Osteoblast (primary cell): Measurements from ENCODE around the gene LTBP1. TPM values are rescaled to one million over a fixed set of nuclear protein-coding genes. Genes with fewer than 3 reads are reported as not detected.

ENCODE experiments used
- DNase-seq: peaks from one replicate; pipeline ENCODE4 v3.0.0; 2011; ENCODE audit warnings: low spot score, mixed read lengths; ENCODE audit not compliant: insufficient read length; ENCODE audit errors: missing footprints
- H2AFZ ChIP-seq: 2 replicates; pipeline ENCODE4 v1.6.0; 2011; ENCODE audit warnings: mild to moderate bottlenecking, low read length
- H3K27ac ChIP-seq: 2 replicates; pipeline ENCODE4 v1.5.1; 2011; ENCODE audit warnings: mild to moderate bottlenecking, low read depth, low read length, moderate library complexity
- H3K27me3 ChIP-seq: 2 replicates; pipeline ENCODE4 v1.6.0; 2012; ENCODE audit warnings: mild to moderate bottlenecking, control low read depth, inconsistent platforms, low read length, moderate library complexity; ENCODE audit not compliant: insufficient read depth
- H3K36me3 ChIP-seq: 2 replicates; pipeline ENCODE4 v1.5.1; 2011; ENCODE audit warnings: mild to moderate bottlenecking, low read length, control low read depth, moderate library complexity; ENCODE audit not compliant: insufficient read depth
- H3K4me1 ChIP-seq: 2 replicates; pipeline ENCODE4 v1.5.1; 2011; ENCODE audit warnings: mild to moderate bottlenecking, low read length, control low read depth, moderate library complexity; ENCODE audit not compliant: insufficient read depth
- H3K4me2 ChIP-seq: 2 replicates; pipeline ENCODE4 v1.6.0; 2011; ENCODE audit warnings: mild to moderate bottlenecking, low read length; ENCODE audit not compliant: insufficient read depth
- H3K4me3 ChIP-seq: fragments of 200-600 bp; sonication (generic); 3 replicates; pipeline ENCODE4 v1.5.1; 2012; ENCODE audit warnings: mild to moderate bottlenecking, low read length, inconsistent platforms; ENCODE audit not compliant: insufficient read depth
- H3K79me2 ChIP-seq: 2 replicates; pipeline ENCODE4 v1.6.0; 2012; ENCODE audit warnings: mild to moderate bottlenecking, low read length, control low read depth, inconsistent platforms; ENCODE audit not compliant: insufficient read depth
- H3K9me3 ChIP-seq: 2 replicates; pipeline ENCODE4 v1.5.1; 2011; ENCODE audit warnings: low read depth, low read length, control low read depth
- H4K20me1 ChIP-seq: 2 replicates; pipeline ENCODE4 v1.6.0; 2012; ENCODE audit warnings: mild to moderate bottlenecking, low read length, control low read depth; ENCODE audit not compliant: insufficient read depth
- total RNA-seq: library from RNA; depleted of rRNA; stranded (reverse); fragments of >200 nt; gene quantifications from 2 replicates; pipeline ENCODE4 v1.2.3, GENCODE V29; 2012
- TF ChIP-seq, protein P1 (sequence below): IDR thresholded peaks from 2 replicates; pipeline ENCODE4 v1.5.1; 2011; ENCODE audit warnings: mild to moderate bottlenecking, low read depth, low read length, moderate library complexity; ENCODE audit errors: extremely low read depth

The LTBP1 gene
- total RNA-seq, 1 donor: 224 TPM

- DNase-seq: no peak
- Histone ChIP-seq H3K36me3 (peaks cover 56% of the 10 kb centered on the region), H3K79me2 (peaks cover 90% of the 10 kb centered on the region), H4K20me1 (peaks cover 4% of the 10 kb centered on the region), H3K9me3 (no peaks in the 10 kb centered on the region), H2AFZ (no peak overlapping the region), H3K27ac (peak overlapping the region; percentile 90), H3K27me3 (no peaks in the 10 kb centered on the region), H3K4me3 (no peak overlapping the region), H3K4me1 (peaks cover 25% of the 10 kb centered on the region), H3K4me2 (no peak overlapping the region)
- TF ChIP-seq, protein P1, sequence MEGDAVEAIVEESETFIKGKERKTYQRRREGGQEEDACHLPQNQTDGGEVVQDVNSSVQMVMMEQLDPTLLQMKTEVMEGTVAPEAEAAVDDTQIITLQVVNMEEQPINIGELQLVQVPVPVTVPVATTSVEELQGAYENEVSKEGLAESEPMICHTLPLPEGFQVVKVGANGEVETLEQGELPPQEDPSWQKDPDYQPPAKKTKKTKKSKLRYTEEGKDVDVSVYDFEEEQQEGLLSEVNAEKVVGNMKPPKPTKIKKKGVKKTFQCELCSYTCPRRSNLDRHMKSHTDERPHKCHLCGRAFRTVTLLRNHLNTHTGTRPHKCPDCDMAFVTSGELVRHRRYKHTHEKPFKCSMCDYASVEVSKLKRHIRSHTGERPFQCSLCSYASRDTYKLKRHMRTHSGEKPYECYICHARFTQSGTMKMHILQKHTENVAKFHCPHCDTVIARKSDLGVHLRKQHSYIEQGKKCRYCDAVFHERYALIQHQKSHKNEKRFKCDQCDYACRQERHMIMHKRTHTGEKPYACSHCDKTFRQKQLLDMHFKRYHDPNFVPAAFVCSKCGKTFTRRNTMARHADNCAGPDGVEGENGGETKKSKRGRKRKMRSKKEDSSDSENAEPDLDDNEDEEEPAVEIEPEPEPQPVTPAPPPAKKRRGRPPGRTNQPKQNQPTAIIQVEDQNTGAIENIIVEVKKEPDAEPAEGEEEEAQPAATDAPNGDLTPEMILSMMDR: no peak
Observed at GRCh38 chr2:33144243-33144642, 197.5 kb downstream of the LTBP1 start.

DNA sequence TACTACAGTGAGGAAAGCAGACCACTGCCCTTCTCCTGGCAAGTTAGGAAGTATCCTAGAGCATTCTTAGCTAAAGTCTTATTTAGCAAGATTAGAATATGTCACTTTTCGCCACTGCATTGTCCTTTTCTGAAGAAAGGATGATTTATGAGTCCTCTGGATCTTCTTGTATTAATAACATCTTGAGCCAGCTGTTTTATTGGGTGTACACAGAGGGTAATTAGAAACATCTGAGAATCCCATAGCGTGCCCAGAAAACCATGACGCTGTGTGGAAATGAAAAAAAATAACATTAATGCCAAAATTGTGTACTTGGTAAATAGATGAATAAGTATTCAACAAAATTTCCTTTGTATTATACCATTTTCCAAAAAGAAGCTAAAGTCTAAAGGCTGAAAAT lies 198.7 kb downstream of the LTBP1 start:
- Histone ChIP-seq H3K4me3 (peak overlapping the region; percentile 59), H2AFZ (no peak overlapping the region), H3K4me1 (peaks cover 25% of the 10 kb centered on the region), H3K27ac (peak overlapping the region; percentile 90), H3K36me3 (peaks cover 54% of the 10 kb centered on the region), H3K27me3 (no peaks in the 10 kb centered on the region), H3K79me2 (peaks cover 90% of the 10 kb centered on the region), H3K4me2 (peak overlapping the region; percentile 87), H3K9me3 (no peaks in the 10 kb centered on the region), H4K20me1 (peaks cover 4% of the 10 kb centered on the region)
- TF ChIP-seq, protein P1: no peak
- no peak for DNase-seq

GRCh38 chr2:33146102-33146501 lies 199.3 kb downstream of the LTBP1 start:
- Histone ChIP-seq H3K9me3 (no peaks in the 10 kb centered on the region), H2AFZ (peak overlapping the region; percentile 23), H4K20me1 (peaks cover 4% of the 10 kb centered on the region), H3K4me1 (peaks cover 25% of the 10 kb centered on the region), H3K27me3 (no peaks in the 10 kb centered on the region), H3K36me3 (peaks cover 54% of the 10 kb centered on the region), H3K27ac (peak overlapping the region; percentile 90), H3K79me2 (peaks cover 89% of the 10 kb centered on the region), H3K4me3 (peak overlapping the region; percentile 59), H3K4me2 (peak overlapping the region; percentile 87)
- peak; percentile 70 for DNase-seq
- TF ChIP-seq, protein P1: no peak

DNA sequence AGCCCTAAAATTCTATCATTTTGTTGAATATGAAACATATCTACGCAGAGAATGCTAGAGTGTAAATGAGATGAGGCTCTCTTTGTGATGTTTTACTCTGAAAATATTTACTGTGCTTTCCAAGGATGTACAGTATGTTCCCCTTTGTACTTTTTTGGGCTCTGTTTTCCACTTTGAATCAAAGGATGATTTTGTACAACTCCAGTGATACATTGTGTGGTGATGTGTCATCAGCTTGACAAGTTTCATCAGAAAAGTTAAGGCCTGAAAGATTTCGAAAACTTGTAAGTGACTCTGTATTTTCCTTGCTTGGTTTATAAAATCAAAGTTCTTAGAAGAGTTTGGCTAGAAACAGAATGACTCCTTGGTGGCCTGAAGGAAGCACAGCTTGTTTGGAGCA lies 206.3 kb downstream of the LTBP1 start:
- Histone ChIP-seq H3K4me2 (peak overlapping the region; percentile 34), H3K36me3 (peaks cover 19% of the 10 kb centered on the region), H3K27ac (peak overlapping the region; percentile 72), H3K79me2 (peaks cover 84% of the 10 kb centered on the region), H3K9me3 (no peaks in the 10 kb centered on the region), H3K4me1 (peaks cover 25% of the 10 kb centered on the region), H4K20me1 (no peaks in the 10 kb centered on the region), H3K4me3 (no peak overlapping the region), H3K27me3 (no peaks in the 10 kb centered on the region), H2AFZ (no peak overlapping the region)
- TF ChIP-seq, protein P1: no peak
- peak; percentile 65 for DNase-seq
